ENCODE data around the gene INPP5A.
"Not testable (repeated sequence)": the region's sequence is repeated elsewhere in the genome, so short reads cannot be mapped to it uniquely, and the experiment has no call there.

INPP5A gene

GRCh38 chr10:132504501-132505272 is 32.9 kb upstream of the INPP5A start:
- DNase-seq: no peak

- not testable (repeated sequence) for DNase-seq
Observed at GRCh38 chr10:132505546-132505945, 32.0 kb upstream of the INPP5A start.

- DNase-seq: no peak
Observed at GRCh38 chr10:132506711-132507408, 30.7 kb upstream of the INPP5A start.

- no peak for DNase-seq
Observed at GRCh38 chr10:132507409-132507955, 30.1 kb upstream of the INPP5A start.

- no peak for DNase-seq
Observed at GRCh38 chr10:132507956-132508490, 29.6 kb upstream of the INPP5A start.

GRCh38 chr10:132508581-132509443 is 28.8 kb upstream of the INPP5A start:
- DNase-seq: no peak

GRCh38 chr10:132509506-132510173 is 27.9 kb upstream of the INPP5A start:
- no peak for DNase-seq

- no peak for DNase-seq
Observed at GRCh38 chr10:132510174-132510611, 27.4 kb upstream of the INPP5A start.

- no peak for DNase-seq
Observed at GRCh38 chr10:132511121-132512051, 26.2 kb upstream of the INPP5A start.

GRCh38 chr10:132512052-132512442 is 25.5 kb upstream of the INPP5A start:
- DNase-seq: no peak

GRCh38 chr10:132512693-132513345 is 24.8 kb upstream of the INPP5A start:
- no peak for DNase-seq

GRCh38 chr10:132514821-132515520 is 22.6 kb upstream of the INPP5A start:
- DNase-seq: no peak

GRCh38 chr10:132515811-132516726 is 21.5 kb upstream of the INPP5A start:
- DNase-seq: no peak

- no peak for DNase-seq
Observed at GRCh38 chr10:132516771-132517725, 20.5 kb upstream of the INPP5A start.

- DNase-seq: no peak
Observed at GRCh38 chr10:132517951-132518521, 19.6 kb upstream of the INPP5A start.

GRCh38 chr10:132518572-132519381 is 18.8 kb upstream of the INPP5A start:
- no peak for DNase-seq

All from AML-193 (cell line).